GM12878 (cell line): ENCODE measurements around the gene CWC25. TPM values are rescaled to one million over a fixed set of nuclear protein-coding genes. Genes with fewer than 3 reads are reported as not detected.

Experiments
- ATAC-seq: fragments of 200-7000 bp; cut with Tn5 transposase; 3 replicates; pipeline ENCODE4 v1.9.1; 2020; ENCODE audit warnings: mild to moderate bottlenecking, moderate library complexity
- BruUV-seq: library from RNA; stranded (reverse); fragments of 400-500 nt; replicated peaks from 2 replicates; lab custom pipeline; 2021; lab: Mats Ljungman, UMichigan
- CTCF ChIA-PET: fragments of 300-600 bp; sonication (Branson Sonifier 250); formaldehyde crosslinking; extraction: SDS; loops from one replicate; lab custom pipeline; 2021; ENCODE audit warnings: inconsistent platforms; lab: Yijun Ruan, JAX
- POLR2A ChIA-PET: fragments of 350-600 bp; formaldehyde crosslinking; extraction: SDS; loops from one replicate; lab custom pipeline; 2021; ENCODE audit warnings: inconsistent platforms; lab: Charles Lee
- RAD21 ChIA-PET: fragments of 300-600 bp; sonication (Branson Sonifier 250); formaldehyde crosslinking; loops from one replicate; lab custom pipeline; 2023; ENCODE audit warnings: antibody characterized with exemption; ENCODE audit not compliant: unreplicated experiment; lab: Charles Lee
- SMC1A ChIA-PET: fragments of 300-600 bp; sonication (Branson Sonifier 250); formaldehyde crosslinking; loops from one replicate; lab custom pipeline; 2023; ENCODE audit not compliant: unreplicated experiment, uncharacterized antibody; lab: Charles Lee
- DNase-seq: peaks from one replicate; pipeline ENCODE4 v3.0.0-alpha.2; 2011; ENCODE audit warnings: low read depth, low spot score
- FAIRE-seq: peaks from 3 replicates; lab custom pipeline; 2011; peaks lifted over from hg19 to GRCh38; lab: Jason Lieb, UNC
- H2AFZ ChIP-seq: 2 replicates; pipeline ENCODE4 v1.6.0; 2011; ENCODE audit warnings: low read depth, low read length, control low read depth; ENCODE audit not compliant: control insufficient read depth
- H3K27ac ChIP-seq: 2 replicates; pipeline ENCODE4 v1.5.1; 2011; ENCODE audit warnings: control low read depth; ENCODE audit not compliant: control insufficient read depth, insufficient read depth
- H3K27me3 ChIP-seq, 2 experiments: replicated peaks in 1 of 2; 2 replicates each; pipeline versions ENCODE4 v1.6.0 to v1.6.1; 2011; ENCODE audit warnings: low read length in 1 of 2; ENCODE audit not compliant: control insufficient read depth in 2 of 2, insufficient read depth in 2 of 2
- H3K36me3 ChIP-seq, 2 experiments: 2 replicates each; pipeline ENCODE4 v1.5.1; 2011; ENCODE audit warnings: low read length in 1 of 2; ENCODE audit not compliant: control insufficient read depth in 2 of 2, insufficient read depth in 2 of 2
- H3K4me1 ChIP-seq: 2 replicates; pipeline ENCODE4 v1.6.1; 2011; ENCODE audit warnings: mild to moderate bottlenecking, low read length, moderate library complexity, mixed read lengths; ENCODE audit not compliant: control insufficient read depth, insufficient read depth
- H3K4me2 ChIP-seq: 2 replicates; pipeline ENCODE4 v1.6.0; 2011; ENCODE audit warnings: control low read depth; ENCODE audit not compliant: control insufficient read depth, insufficient read depth
- H3K4me3 ChIP-seq: fragments of 200-600 bp; sonication (generic); 2 replicates; pipeline ENCODE4 v1.5.1; 2016
- H3K79me2 ChIP-seq: 2 replicates; pipeline ENCODE4 v1.6.0; 2011; ENCODE audit warnings: low read length; ENCODE audit not compliant: control insufficient read depth, insufficient read depth
- H3K9ac ChIP-seq: 2 replicates; pipeline ENCODE4 v1.8.0; 2011; ENCODE audit warnings: low read length, control low read depth, mixed read lengths; ENCODE audit not compliant: control insufficient read depth, insufficient read depth
- H3K9me3 ChIP-seq: replicated peaks from 3 replicates; pipeline ENCODE4 v1.5.1; 2011; ENCODE audit warnings: mild to moderate bottlenecking, low read length; ENCODE audit not compliant: control insufficient read depth, insufficient read depth
- H4K20me1 ChIP-seq: 2 replicates; pipeline ENCODE4 v1.6.0; 2011; ENCODE audit not compliant: control insufficient read depth, insufficient read depth
- ASH2L ChIP-seq: fragments of 300-600, 200-600 bp; sonication (generic); IDR thresholded peaks from 2 replicates; pipeline ENCODE4 v1.6.1; 2017; ENCODE audit warnings: low read depth, mild to moderate bottlenecking, borderline replicate concordance
- BACH1 ChIP-seq: fragments of 450-650 bp; IDR thresholded peaks from 2 replicates; pipeline ENCODE4 v1.6.1; 2017; ENCODE audit warnings: mild to moderate bottlenecking, borderline replicate concordance
- BCLAF1 ChIP-seq: fragments of 450-650 bp; IDR thresholded peaks from 2 replicates; pipeline ENCODE4 v1.6.1; 2017; ENCODE audit warnings: antibody characterized with exemption, mild to moderate bottlenecking, moderate library complexity
- CBFB ChIP-seq: IDR thresholded peaks from 2 replicates; pipeline ENCODE4 v1.6.1; 2016; ENCODE audit warnings: antibody characterized with exemption, low read depth
- CREM ChIP-seq: IDR thresholded peaks from 2 replicates; pipeline ENCODE4 v1.6.1; 2014; ENCODE audit warnings: antibody characterized with exemption, low read depth
- DPF2 ChIP-seq: fragments of 450-650 bp; IDR thresholded peaks from 2 replicates; pipeline ENCODE4 v1.6.1; 2017; ENCODE audit warnings: mild to moderate bottlenecking
- ELK1 ChIP-seq: IDR thresholded peaks from 2 replicates; pipeline ENCODE4 v1.6.1; 2012; ENCODE audit warnings: low read depth, low read length, improper control_type of control experiment
- IKZF1 ChIP-seq: fragments of 450-650 bp; conservative IDR thresholded peaks from 2 replicates; pipeline ENCODE4 v1.6.1; 2017; ENCODE audit warnings: antibody characterized with exemption, mild to moderate bottlenecking
- IRF5 ChIP-seq: fragments of 450-650 bp; IDR thresholded peaks from 2 replicates; pipeline ENCODE4 v1.6.1; 2017; ENCODE audit warnings: borderline replicate concordance
- NKRF ChIP-seq: fragments of 450-650 bp; conservative IDR thresholded peaks from 2 replicates; pipeline ENCODE4 v1.6.1; 2017; ENCODE audit warnings: mild to moderate bottlenecking, moderate library complexity
- NR2C2 ChIP-seq: IDR thresholded peaks from 2 replicates; pipeline ENCODE4 v1.6.1; 2011; ENCODE audit warnings: borderline replicate concordance, low read depth; ENCODE audit not compliant: control insufficient read depth, insufficient read length
- PML ChIP-seq: IDR thresholded peaks from 2 replicates; pipeline ENCODE4 v1.6.1; 2012; ENCODE audit warnings: low read length, inconsistent platforms
- SUPT20H ChIP-seq: IDR thresholded peaks from 2 replicates; pipeline ENCODE4 v1.6.1; 2011; ENCODE audit warnings: low read depth, mild to moderate bottlenecking, low read length, moderate library complexity, borderline replicate concordance; ENCODE audit not compliant: control insufficient read depth
- TARDBP ChIP-seq: IDR thresholded peaks from 2 replicates; pipeline ENCODE4 v1.6.1; 2016; ENCODE audit warnings: borderline replicate concordance
- ZBED1 ChIP-seq: IDR thresholded peaks from 2 replicates; pipeline ENCODE4 v1.6.1; 2016; ENCODE audit warnings: borderline replicate concordance
- WGBS: methylation state at CpG from one replicate; pipeline ENCODE4 v1.1.6; 2016; ENCODE audit warnings: low lambda C conversion rate; ENCODE audit not compliant: insufficient replicate concordance, insufficient coverage; ENCODE audit errors: missing lambda C conversion rate; 5-methylcytosine and 5-hydroxymethylcytosine counted together
- in situ Hi-C: fragments of 300-500 bp; cut with MboI; formaldehyde crosslinking; loops from 9 replicates; pipeline ENCODE4 v1.14.3; 2018; ENCODE audit warnings: mixed read lengths
- intact Hi-C: fragments of 100-400 bp; cut with micrococcal nuclease; formaldehyde crosslinking; loops from one replicate; pipeline ENCODE4 v1.14.2; 2022; ENCODE audit not compliant: unreplicated experiment
- polyA plus RNA-seq, 11 experiments: library from polyadenylated mRNA; depleted of rRNA in 4 of 11; unstranded in 6 of 11; stranded (reverse) in 5 of 11; fragments of >200 nt; fragmentation: Nextera tagmentation in 4 of 11; fragmentation: Illumina TruSeq in 1 of 11; extraction: Ambion mirVana in 4 of 11; extraction: Trizol in 1 of 11; gene quantifications; 1 replicate in 1 of 11; 2 replicates in 10 of 11; pipeline versions ENCODE4 v1.2.1 to v1.2.3, GENCODE V29; 2011 to 2016; ENCODE audit warnings: inconsistent platforms in 2 of 11, missing spikeins in 2 of 11, low read depth in 1 of 11
- total RNA-seq, 4 experiments: library from RNA; depleted of rRNA in 3 of 4; stranded (reverse); fragments of >200 nt in 3 of 4; fragmentation: Illumina TruSeq in 1 of 4; extraction: Trizol in 1 of 4; gene quantifications; 2 replicates each; pipeline versions ENCODE4 v1.2.1 to v1.2.3, GENCODE V29; 2013 to 2021

CWC25 gene
- total and polyA plus RNA-seq, 10 of the 15 experiments (the other 5 are each of a cell fraction or from before 2014, with no cell fraction given), result 14.7 to 29.7 (median 22.9) TPM

GRCh38 chr17:38871247-38872015 is 46.3 kb upstream of the CWC25 start:
- no peaks in the 10 kb centered on the region for H3K27me3 ChIP-seq
- 11% methylated on average over 11 of the region's 11 CpGs for WGBS
- ATAC-seq (peak; percentile 24), FAIRE-seq (peak; percentile 79), DNase-seq (peak; percentile 45)
- RAD21 ChIA-PET, result interaction anchor here (0.6 to 4.9 kb wide), 18 partner anchors 8 to 373 kb away, joined by 3 to 37 read pairs (median 4); partner anchors contain the start of genes ARL5C, CWC25 and RPL23
- BruUV-seq, result TSS peak; percentile 58
- H3K36me3 ChIP-seq, result peaks cover 0 to 9% of the 10 kb centered on the region in 2 experiments; a peak in 1 of 4 replicates
- peak overlapping the region; percentile 88 for H3K9ac ChIP-seq
- H4K20me1 ChIP-seq, result peaks cover 10% of the 10 kb centered on the region; the same call in 1 of the 2 replicates
- in situ Hi-C loops, result no loop called here
- no peak overlapping the region for H2AFZ ChIP-seq
- POLR2A ChIA-PET, result interaction anchor here (0.5 to 6.3 kb wide), 13 partner anchors 18 to 329 kb away, joined by 3 to 61 read pairs (median 4); partner anchors contain the start of genes MLLT6, RPL19 and RPL23
- peak overlapping the region; percentile 99 for H3K4me3 ChIP-seq
- intact Hi-C loops, result loop anchor here (10.0 kb wide), 1 partner anchor 113 kb away; no protein-coding TSS in a partner anchor
- H3K79me2 ChIP-seq, result peaks cover 60% of the 10 kb centered on the region
- no peaks in the 10 kb centered on the region for H3K9me3 ChIP-seq
- peak overlapping the region; percentile 95 for H3K4me2 ChIP-seq
- peak overlapping the region; percentile 80 for H3K27ac ChIP-seq
- H3K4me1 ChIP-seq, result peaks cover 19% of the 10 kb centered on the region
- CTCF ChIA-PET, result interaction anchor here (0.6 to 5.4 kb wide), 28 partner anchors 10 to 373 kb away, joined by 3 to 59 read pairs (median 4); partner anchors contain the start of genes ARL5C, LASP1NB and RPL23
- SMC1A ChIA-PET, result interaction anchor here (0.6 to 4.7 kb wide), 21 partner anchors 8 to 293 kb away, joined by 3 to 31 read pairs (median 5); partner anchors contain the start of genes CWC25, LASP1NB and RPL23
- TF ChIP-seq ELK1 (no peak), TARDBP (no peak), NKRF (0 out of 2 replicates have a peak, but pooled peaks have one; percentile 12), ZBED1 (no peak), CBFB (no peak), IRF5 (no peak), CREM (no peak), ASH2L (no peak), NR2C2 (peak; percentile 82), BACH1 (peak; percentile 56; the same call in 1 of the 2 replicates), IKZF1 (0 out of 2 replicates have a peak, but pooled peaks have one; percentile 10), PML (no peak), DPF2 (0 out of 2 replicates have a peak, but pooled peaks have one; percentile 38), BCLAF1 (no peak), SUPT20H (no peak)
